ENCODE measurements around the gene CAPZA2.

DNA sequence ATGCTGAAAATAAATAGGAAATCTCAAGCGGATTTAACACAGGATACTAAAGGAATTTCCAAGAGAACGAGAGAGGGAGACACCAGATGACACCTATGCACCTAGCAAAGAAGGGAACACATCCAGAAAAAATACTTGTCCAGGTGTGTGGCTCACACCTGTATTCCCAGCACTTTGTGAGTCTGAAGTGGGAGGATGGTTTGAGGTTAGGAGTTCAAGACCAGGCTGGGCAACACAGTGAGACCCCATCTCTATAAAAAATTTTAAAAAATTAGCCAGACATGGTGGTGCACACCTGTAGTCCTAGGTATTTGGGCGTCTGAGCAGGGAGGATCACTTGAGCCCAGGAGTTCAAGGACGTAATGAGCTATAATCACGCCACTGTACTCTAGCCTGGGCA, 11.2 kb upstream of the CAPZA2 start:
- TF ChIP-seq CTCF (IDR thresholded peaks at IDR 0.05) (no peak), ZFX (IDR thresholded peaks at IDR 0.05; ENCODE audit: borderline replicate concordance) (no peak)

All from 22Rv1 (cell line).